Transverse colon (tissue), 4 donors: ENCODE results near the gene HSD17B11. TPM values are rescaled to one million over a fixed set of nuclear protein-coding genes. Genes with fewer than 3 reads are reported as not detected.

Experiments used
- DNase-seq: peaks from one replicate; pipeline ENCODE4 v3.0.0-alpha.2; 2019
- H3K27ac ChIP-seq, 4 donors: fragments of 200-600 bp; sonication (generic); 2 replicates each; pipeline ENCODE4 v1.5.1; 2016 to 2018; ENCODE audit warnings: inconsistent platforms in 4 of 4
- H3K27me3 ChIP-seq: fragments of 200-600 bp; sonication (generic); 2 replicates; pipeline ENCODE4 v1.5.1; 2017; ENCODE audit warnings: inconsistent platforms
- H3K36me3 ChIP-seq, 4 donors: fragments of 200-600 bp; sonication (generic); 2 replicates each; pipeline ENCODE4 v1.5.1; 2017 to 2019; ENCODE audit warnings: inconsistent platforms in 4 of 4
- H3K4me1 ChIP-seq, 4 donors: fragments of 200-600 bp; sonication (generic); 2 replicates each; pipeline ENCODE4 v1.5.1; 2017 to 2020; ENCODE audit warnings: inconsistent platforms in 4 of 4
- H3K4me3 ChIP-seq, 4 donors: fragments of 200-600 bp; sonication (generic); 1 replicate in 1 of 4; 2 replicates in 3 of 4; pipeline versions ENCODE4 v1.5.1 to v1.6.1; 2017 to 2019; ENCODE audit warnings: inconsistent platforms in 4 of 4
- H3K9me3 ChIP-seq, 2 donors: fragments of 200-600 bp; sonication (generic); 2 replicates each; pipeline ENCODE4 v1.5.1; 2017 to 2019; ENCODE audit warnings: inconsistent platforms in 2 of 2
- EP300 ChIP-seq: sonication (generic); formaldehyde crosslinking; IDR thresholded peaks from one replicate; pipeline ENCODE4 v1.6.1; 2017; ENCODE audit warnings: antibody characterized with exemption, low read depth
- POLR2A ChIP-seq: fragments of 450-650 bp; IDR thresholded peaks from one replicate; pipeline ENCODE4 v1.6.1; 2016; ENCODE audit warnings: antibody characterized with exemption, mild to moderate bottlenecking, moderate library complexity
- POLR2AphosphoS5 ChIP-seq, 3 donors: sonication (generic); formaldehyde crosslinking; IDR thresholded peaks; one replicate each; pipeline ENCODE4 v1.6.1; 2016; ENCODE audit warnings: antibody characterized with exemption in 3 of 3
- WGBS, 2 donors: methylation state at CpG; one replicate each; pipeline ENCODE4 v1.1.5; 2018; ENCODE audit warnings: low coverage in 1 of 2; 5-methylcytosine and 5-hydroxymethylcytosine counted together
- in situ Hi-C, 4 donors: fragments of 200-750 bp; cut with MboI; loops; one replicate each; pipeline versions ENCODE4 v1.15.0 to v1.15.1; 2017; ENCODE audit warnings: low sequenced_read_pairs in 3 of 4, low pct_ligation_motif_present in 1 of 4, low pct_unique_long_range_greater_than_20kb in 1 of 4
- intact Hi-C: fragments of 100-400 bp; cut with DNase I; formaldehyde crosslinking; loops from one replicate; pipeline ENCODE4 v1.15.1; 2023; ENCODE audit warnings: low total_unique reads
- total RNA-seq, 4 donors: library from RNA; depleted of rRNA; stranded (reverse); fragments of >200 nt; gene quantifications; one replicate each; pipeline ENCODE4 v1.1.0, GENCODE V29; 2016
- TF ChIP-seq, protein P1 (sequence below), 5 experiments: fragments of 200-600 bp in 3 of 5; fragments of 450-650 bp in 2 of 5; sonication (generic) in 3 of 5; IDR thresholded peaks; 1 replicate in 2 of 5; 2 replicates in 3 of 5; pipeline ENCODE4 v1.5.1; 2016 to 2017; ENCODE audit warnings: antibody characterized with exemption in 5 of 5, inconsistent platforms in 3 of 5, mild to moderate bottlenecking in 2 of 5, moderate library complexity in 1 of 5

Gene HSD17B11
- total RNA-seq, 4 donors from 2014 or later, result 189 to 348 (median 271) TPM

- in situ Hi-C loops (no loop called here), intact Hi-C loops (no loop called here)
Measured at GRCh38 chr4:87382931-87383330, 8.1 kb downstream of the HSD17B11 start.

GRCh38 chr4:87382116-87382515 lies 8.9 kb downstream of the HSD17B11 start:
- Histone ChIP-seq H3K36me3 (peaks cover 0 to 38% (median 0%) of the 10 kb centered on the region in 4 donors), H3K27ac (no peak overlapping the region), H3K4me3 (no peak overlapping the region), H3K9me3 (no peaks in the 10 kb centered on the region), H3K4me1 (peaks cover 0 to 27% (median 9%) of the 10 kb centered on the region in 4 donors), H3K27me3 (no peaks in the 10 kb centered on the region)
- no peak for DNase-seq
- in situ Hi-C loops (no loop called here), intact Hi-C loops (no loop called here)
- TF ChIP-seq, protein P1, sequence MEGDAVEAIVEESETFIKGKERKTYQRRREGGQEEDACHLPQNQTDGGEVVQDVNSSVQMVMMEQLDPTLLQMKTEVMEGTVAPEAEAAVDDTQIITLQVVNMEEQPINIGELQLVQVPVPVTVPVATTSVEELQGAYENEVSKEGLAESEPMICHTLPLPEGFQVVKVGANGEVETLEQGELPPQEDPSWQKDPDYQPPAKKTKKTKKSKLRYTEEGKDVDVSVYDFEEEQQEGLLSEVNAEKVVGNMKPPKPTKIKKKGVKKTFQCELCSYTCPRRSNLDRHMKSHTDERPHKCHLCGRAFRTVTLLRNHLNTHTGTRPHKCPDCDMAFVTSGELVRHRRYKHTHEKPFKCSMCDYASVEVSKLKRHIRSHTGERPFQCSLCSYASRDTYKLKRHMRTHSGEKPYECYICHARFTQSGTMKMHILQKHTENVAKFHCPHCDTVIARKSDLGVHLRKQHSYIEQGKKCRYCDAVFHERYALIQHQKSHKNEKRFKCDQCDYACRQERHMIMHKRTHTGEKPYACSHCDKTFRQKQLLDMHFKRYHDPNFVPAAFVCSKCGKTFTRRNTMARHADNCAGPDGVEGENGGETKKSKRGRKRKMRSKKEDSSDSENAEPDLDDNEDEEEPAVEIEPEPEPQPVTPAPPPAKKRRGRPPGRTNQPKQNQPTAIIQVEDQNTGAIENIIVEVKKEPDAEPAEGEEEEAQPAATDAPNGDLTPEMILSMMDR (IDR thresholded peaks at IDR 0.05), result no peak
- TF ChIP-seq POLR2A (no peak), EP300 (no peak), POLR2AphosphoS5 (IDR thresholded peaks at IDR 0.05) (no peak)
- WGBS, 2 donors, result 80 to 86% methylated on average over 2 of the region's 2 CpGs

More at GRCh38 chr4:87382931-87383330, 8.1 kb downstream of the HSD17B11 start:
- Histone ChIP-seq H3K27me3 (no peaks in the 10 kb centered on the region), H3K27ac (no peak overlapping the region), H3K4me3 (no peak overlapping the region), H3K36me3 (peaks cover 0 to 35% (median 0%) of the 10 kb centered on the region in 4 donors), H3K9me3 (no peaks in the 10 kb centered on the region), H3K4me1 (peaks cover 0 to 28% (median 10%) of the 10 kb centered on the region in 4 donors)
- DNase-seq, result no peak
- no peak for TF ChIP-seq EP300
- 96 to 97% methylated on average over 3 of the region's 3 CpGs for WGBS, 2 donors

GRCh38 chr4:87377816-87378215 lies 13.2 kb downstream of the HSD17B11 start:
- no peak overlapping the region for H3K27ac ChIP-seq
- peaks cover 0 to 49% (median 9%) of the 10 kb centered on the region in 4 donors for H3K36me3 ChIP-seq
- no peak overlapping the region for H3K4me3 ChIP-seq
- intact Hi-C loops (loop anchor here (5.0 kb wide), 1 partner anchor 79 kb away; no protein-coding TSS in a partner anchor), in situ Hi-C loops (loop anchor here in 3 of 4 donors (5.0 to 10.0 kb wide), 3 partner anchors 77 to 87 kb away; no protein-coding TSS in a partner anchor)
- TF ChIP-seq POLR2A, result no peak
- no peak for TF ChIP-seq POLR2AphosphoS5 (IDR thresholded peaks at IDR 0.05)
- TF ChIP-seq, protein P1 (IDR thresholded peaks at IDR 0.05), result no peak
- TF ChIP-seq EP300, result no peak
- WGBS, 2 donors, result 84 to 100% methylated on average over 1 to 2 of the region's 2 CpGs
- no peaks in the 10 kb centered on the region for H3K27me3 ChIP-seq
- peaks cover 0 to 29% (median 0%) of the 10 kb centered on the region in 4 donors for H3K4me1 ChIP-seq
- no peaks in the 10 kb centered on the region for H3K9me3 ChIP-seq
- DNase-seq, result no peak

- no peaks in the 10 kb centered on the region for H3K9me3 ChIP-seq
- peaks cover 0 to 57% (median 17%) of the 10 kb centered on the region in 4 donors for H3K36me3 ChIP-seq
- 41 to 48% methylated on average over 3 to 4 of the region's 4 CpGs for WGBS, 2 donors
- intact Hi-C loops (loop anchor here (5.0 kb wide), 1 partner anchor 81 kb away; no protein-coding TSS in a partner anchor), in situ Hi-C loops (loop anchor here in 3 of 4 donors (5.0 to 10.0 kb wide), 3 partner anchors 79 to 89 kb away; no protein-coding TSS in a partner anchor)
- TF ChIP-seq POLR2AphosphoS5 (IDR thresholded peaks at IDR 0.05) (peak in 2 of 3 donors; percentile 53 to 54), EP300 (no peak), POLR2A (no peak)
- TF ChIP-seq, protein P1 (IDR thresholded peaks at IDR 0.05), result peak; percentile 69 to 83 (median 76)
- peak overlapping the region; percentile 4 to 52 (median 26) for H3K27ac ChIP-seq
- peaks cover 0 to 23% (median 0%) of the 10 kb centered on the region in 4 donors for H3K4me1 ChIP-seq
- no peak overlapping the region for H3K4me3 ChIP-seq
- no peaks in the 10 kb centered on the region for H3K27me3 ChIP-seq
- no peak for DNase-seq
Measured at GRCh38 chr4:87375719-87376291, 15.2 kb downstream of the HSD17B11 start.
